AG04449 (cell line): ENCODE data around the gene IL2.

ENCODE experiments used
- CTCF ChIA-PET: fragments of 350-600 bp; formaldehyde crosslinking; extraction: SDS; loops from one replicate; lab custom pipeline; 2021; ENCODE audit warnings: antibody characterized with exemption; lab: Yijun Ruan, JAX
- POLR2A ChIA-PET: fragments of 400-600, 350-600 bp; formaldehyde crosslinking; extraction: SDS; loops from one replicate; lab custom pipeline; 2020; ENCODE audit warnings: antibody characterized with exemption, inconsistent platforms; lab: Yijun Ruan, JAX
- DNase-seq: peaks from one replicate; pipeline ENCODE4 v3.0.0-alpha.2; 2010; ENCODE audit warnings: low read depth, low spot score
- H3K4me3 ChIP-seq: 2 replicates; pipeline ENCODE4 v1.5.1; 2011; ENCODE audit warnings: low read depth, mild to moderate bottlenecking, control low read depth, low read length
- CTCF ChIP-seq: IDR thresholded peaks from one replicate; pipeline ENCODE4 v1.5.1; 2011; ENCODE audit warnings: mild to moderate bottlenecking, moderate library complexity, low read length, control low read depth, inconsistent platforms; ENCODE audit not compliant: insufficient read depth; ENCODE audit errors: missing control alignments

The IL2 gene

DNA sequence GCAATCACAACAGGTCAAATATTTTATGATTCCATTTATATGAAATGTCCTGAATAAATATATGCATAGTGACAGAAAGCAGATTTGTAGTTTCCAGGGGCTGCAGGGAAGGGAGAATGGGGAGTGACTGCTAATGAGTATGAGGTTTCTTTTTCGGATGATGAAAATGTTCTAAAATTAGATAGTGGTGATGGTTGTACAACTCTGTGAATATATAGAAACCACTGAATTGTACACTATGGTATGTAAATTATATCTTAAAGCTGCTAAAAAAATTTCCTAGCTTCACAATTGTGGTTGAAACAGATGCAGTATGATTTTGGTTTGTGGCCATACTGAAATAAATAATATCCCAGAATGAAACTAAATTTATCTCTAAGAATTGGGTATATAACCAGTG is 12.9 kb upstream of the IL2 start:
- no peak overlapping the region for H3K4me3 ChIP-seq
- DNase-seq: no peak
- POLR2A ChIA-PET: no interaction called here
- no peak for TF ChIP-seq CTCF
- CTCF ChIA-PET: no interaction called here

- H3K4me3 ChIP-seq: peak overlapping the region; percentile 27
- TF ChIP-seq CTCF: no peak
- ChIA-PET POLR2A (no interaction called here), CTCF (no interaction called here)
- DNase-seq: no peak
Measured at GRCh38 chr4:122458625-122459024, 2.1 kb upstream of the IL2 start.

DNA sequence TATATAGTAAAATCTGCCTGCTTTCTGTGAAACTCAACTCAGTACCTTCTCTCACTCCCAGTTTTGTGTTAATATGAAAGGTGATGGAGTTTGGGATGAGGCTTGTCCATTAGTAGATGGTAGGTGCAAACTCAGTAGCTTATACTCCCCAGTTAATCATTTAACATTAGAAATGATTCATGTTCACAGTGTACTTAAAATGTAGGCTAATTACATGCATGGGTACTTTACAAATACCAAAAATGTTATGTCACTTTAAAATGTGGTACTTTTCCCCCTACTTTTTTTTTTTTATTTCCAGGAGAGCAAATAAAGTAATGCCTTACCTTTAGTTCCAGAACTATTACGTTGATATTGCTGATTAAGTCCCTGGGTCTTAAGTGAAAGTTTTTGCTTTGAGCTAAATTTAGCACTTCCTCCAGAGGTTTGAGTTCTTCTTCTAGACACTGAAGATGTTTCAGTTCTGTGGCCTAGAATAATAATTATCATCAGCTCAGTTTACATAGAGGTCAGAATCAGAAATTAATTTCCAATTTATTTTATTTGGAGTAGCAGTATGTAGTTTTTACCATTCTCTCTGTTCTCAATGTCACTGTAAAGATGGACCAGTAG is 3.0 kb downstream of the IL2 start:
- H3K4me3 ChIP-seq: no peak overlapping the region
- TF ChIP-seq CTCF: no peak
- DNase-seq: no peak
- POLR2A ChIA-PET: no interaction called here
- CTCF ChIA-PET: no interaction called here

DNA sequence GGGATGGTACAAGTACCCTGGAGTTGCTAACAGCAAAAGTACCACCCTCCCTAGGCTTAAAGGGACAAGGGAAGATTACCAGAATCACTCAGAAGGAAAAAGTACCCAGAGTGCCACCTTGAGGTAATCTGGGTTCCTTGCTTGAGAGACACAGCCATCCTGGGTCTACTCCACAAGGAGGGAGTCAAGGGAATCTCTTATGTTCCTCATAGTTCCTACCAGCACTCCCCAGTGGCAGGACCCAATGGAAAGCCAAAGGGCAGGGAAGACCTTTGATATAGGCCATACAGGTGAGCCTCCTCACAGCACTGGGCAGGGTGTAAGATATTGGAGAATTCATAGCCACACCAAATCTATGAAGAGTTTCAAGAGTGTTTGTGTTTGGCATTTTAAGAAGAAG is 5.7 kb downstream of the IL2 start:
- TF ChIP-seq CTCF: peak; percentile 16
- ChIA-PET POLR2A (no interaction called here), CTCF (no interaction called here)
- DNase-seq: peak; percentile 1
- H3K4me3 ChIP-seq: no peak overlapping the region

GRCh38 chr4:122434285-122434684 is 22.2 kb downstream of the IL2 start:
- no peak overlapping the region for H3K4me3 ChIP-seq
- ChIA-PET POLR2A (no interaction called here), CTCF (interaction anchor here (0.8 kb wide), 1 partner anchor 14 kb away, joined by 3 read pairs; no protein-coding TSS in a partner anchor)
- no peak for DNase-seq
- TF ChIP-seq CTCF: no peak

DNA sequence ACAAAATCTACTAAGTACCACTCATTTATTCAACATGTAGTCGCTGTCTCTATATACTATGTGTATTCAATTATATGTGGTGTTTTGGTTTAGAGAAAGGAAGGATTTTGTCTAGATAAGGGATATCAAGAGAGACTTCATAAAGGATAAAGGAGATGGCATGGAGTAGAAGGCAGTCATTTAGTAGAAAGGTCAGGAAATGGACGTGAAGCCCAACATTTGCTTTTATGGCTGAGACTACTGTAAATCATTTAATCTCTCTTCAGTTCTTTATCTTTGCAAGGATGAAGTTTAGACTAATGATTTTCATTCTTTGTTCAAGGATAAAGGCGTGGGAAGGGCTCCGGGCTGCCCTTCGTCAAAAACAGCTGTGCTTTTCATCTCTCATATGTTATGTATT is 25.2 kb downstream of the IL2 start:
- CTCF ChIA-PET: no interaction called here
- no peak for DNase-seq
- H3K4me3 ChIP-seq: no peak overlapping the region
- no peak for TF ChIP-seq CTCF
- POLR2A ChIA-PET: no interaction called here
